Fibroblast of villous mesenchyme (primary cell): ENCODE data around the gene CITED2. TPM values are rescaled to one million over a fixed set of nuclear protein-coding genes. Genes with fewer than 3 reads are reported as not detected.
"Not testable (repeated sequence)": the region's sequence is repeated elsewhere in the genome, so short reads cannot be mapped to it uniquely, and the experiment has no call there.

Experiments
- DNase-seq: peaks from one replicate; pipeline ENCODE4 v3.0.0-alpha.2; 2010; ENCODE audit warnings: low read depth
- H3K4me3 ChIP-seq: 2 replicates; pipeline ENCODE4 v1.5.1; 2011; ENCODE audit warnings: low read depth, mild to moderate bottlenecking, low read length
- total RNA-seq: library from RNA; depleted of rRNA; stranded (reverse); fragments of >200 nt; gene quantifications from 2 replicates; pipeline ENCODE4 v1.2.3, GENCODE V29; 2012
- TF ChIP-seq, protein P1 (sequence below): IDR thresholded peaks from 2 replicates; pipeline ENCODE4 v1.5.1; 2012; ENCODE audit warnings: low read depth, mild to moderate bottlenecking, low read length; ENCODE audit not compliant: insufficient read depth

CITED2 gene
- total RNA-seq, 1 donor = 793 TPM

GRCh38 chr6:139364982-139365379 is 9.5 kb downstream of the CITED2 start:
- DNase-seq = no peak
- H3K4me3 ChIP-seq = no peak overlapping the region
- TF ChIP-seq, protein P1, sequence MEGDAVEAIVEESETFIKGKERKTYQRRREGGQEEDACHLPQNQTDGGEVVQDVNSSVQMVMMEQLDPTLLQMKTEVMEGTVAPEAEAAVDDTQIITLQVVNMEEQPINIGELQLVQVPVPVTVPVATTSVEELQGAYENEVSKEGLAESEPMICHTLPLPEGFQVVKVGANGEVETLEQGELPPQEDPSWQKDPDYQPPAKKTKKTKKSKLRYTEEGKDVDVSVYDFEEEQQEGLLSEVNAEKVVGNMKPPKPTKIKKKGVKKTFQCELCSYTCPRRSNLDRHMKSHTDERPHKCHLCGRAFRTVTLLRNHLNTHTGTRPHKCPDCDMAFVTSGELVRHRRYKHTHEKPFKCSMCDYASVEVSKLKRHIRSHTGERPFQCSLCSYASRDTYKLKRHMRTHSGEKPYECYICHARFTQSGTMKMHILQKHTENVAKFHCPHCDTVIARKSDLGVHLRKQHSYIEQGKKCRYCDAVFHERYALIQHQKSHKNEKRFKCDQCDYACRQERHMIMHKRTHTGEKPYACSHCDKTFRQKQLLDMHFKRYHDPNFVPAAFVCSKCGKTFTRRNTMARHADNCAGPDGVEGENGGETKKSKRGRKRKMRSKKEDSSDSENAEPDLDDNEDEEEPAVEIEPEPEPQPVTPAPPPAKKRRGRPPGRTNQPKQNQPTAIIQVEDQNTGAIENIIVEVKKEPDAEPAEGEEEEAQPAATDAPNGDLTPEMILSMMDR = no peak

- TF ChIP-seq, protein P1 = peak; percentile 57
- H3K4me3 ChIP-seq = no peak overlapping the region
- DNase-seq = peak; percentile 59
Measured at GRCh38 chr6:139364302-139364981, 10.0 kb downstream of the CITED2 start.

DNA sequence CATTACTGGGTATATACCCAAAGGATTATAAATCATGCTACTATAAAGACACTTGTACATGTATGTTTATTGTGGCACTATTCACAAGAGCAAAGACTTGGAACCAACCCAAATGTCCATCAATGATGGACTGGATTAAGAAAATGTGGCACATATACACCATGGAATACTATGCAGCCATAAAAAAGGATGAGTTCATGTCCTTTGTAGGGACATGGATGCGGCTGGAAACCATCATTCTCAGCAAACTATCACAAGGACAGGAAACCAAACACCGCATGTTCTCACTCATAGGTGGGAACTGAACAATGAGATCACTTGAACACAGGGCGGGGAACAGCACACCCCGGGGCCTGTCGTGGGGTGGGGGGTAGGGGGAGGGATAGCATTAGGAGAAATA is 10.7 kb downstream of the CITED2 start:
- not testable (repeated sequence) for H3K4me3 ChIP-seq, DNase-seq

DNA sequence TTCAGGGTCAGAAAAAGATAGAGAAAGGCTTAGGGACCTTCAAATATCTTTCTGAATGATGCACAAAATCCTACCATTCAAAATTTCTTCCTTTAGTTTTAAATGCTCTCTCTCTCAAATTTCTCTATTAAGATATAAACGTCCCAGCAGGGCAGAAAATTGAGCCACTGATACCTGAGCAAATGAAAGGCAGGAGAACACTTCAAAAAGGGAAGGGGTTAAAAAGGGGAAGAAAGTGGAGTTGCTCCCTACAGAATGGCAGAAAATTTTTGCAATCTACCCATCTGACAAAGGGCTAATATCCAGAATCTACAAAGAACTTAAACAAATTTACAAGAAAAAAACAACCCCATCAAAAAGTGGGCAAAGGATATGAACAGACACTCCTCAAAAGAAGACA is 11.3 kb downstream of the CITED2 start:
- not testable (repeated sequence) for DNase-seq, H3K4me3 ChIP-seq

DNA sequence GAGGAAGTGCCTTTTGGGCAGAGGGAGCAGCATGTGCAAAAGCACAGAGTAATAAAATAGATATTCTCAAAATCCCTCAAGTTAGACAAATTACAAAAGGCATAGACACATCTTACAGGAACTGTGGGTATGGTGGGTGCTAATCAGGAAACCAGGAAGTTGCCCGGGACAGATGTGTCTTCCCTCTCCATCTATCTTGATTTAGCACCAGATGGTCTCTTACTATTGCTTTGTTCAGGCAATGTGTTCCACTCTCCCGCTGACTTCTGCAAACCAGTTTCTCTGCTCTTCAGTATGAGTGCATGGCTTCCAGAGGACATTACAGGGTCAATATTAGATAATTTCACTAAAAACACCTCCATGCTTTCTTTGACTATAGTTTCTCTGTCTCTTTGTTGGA is 13.2 kb downstream of the CITED2 start:
- no peak for DNase-seq
- TF ChIP-seq, protein P1 = no peak

GRCh38 chr6:139356924-139357323 is 17.5 kb downstream of the CITED2 start:
- TF ChIP-seq, protein P1 = no peak
- H3K4me3 ChIP-seq = no peak overlapping the region
- no peak for DNase-seq

More for the DNA sequence above, 13.2 kb downstream of the CITED2 start:
- H3K4me3 ChIP-seq = no peak overlapping the region

- TF ChIP-seq, protein P1 = no peak
- no peak overlapping the region for H3K4me3 ChIP-seq
- DNase-seq = no peak
Measured at GRCh38 chr6:139355777-139356445, 18.5 kb downstream of the CITED2 start.

DNA sequence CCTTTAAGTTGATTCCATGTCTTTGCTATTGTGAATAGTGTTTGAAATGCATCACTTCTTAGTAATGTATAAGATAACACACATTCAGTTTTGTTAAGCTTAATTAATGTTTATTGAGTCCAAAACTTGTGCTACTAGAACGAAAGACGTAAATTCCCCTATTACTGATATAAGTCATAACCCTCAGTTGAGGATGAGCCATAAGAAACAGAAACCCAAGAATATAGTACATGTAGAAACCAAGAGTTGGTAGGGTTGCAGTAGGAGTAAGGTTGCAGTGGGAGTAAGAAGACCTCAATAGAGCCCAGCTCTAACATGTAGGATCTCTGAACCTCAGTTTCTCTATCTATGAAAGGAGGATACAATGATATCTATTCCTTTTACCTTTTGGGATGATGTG is 19.3 kb downstream of the CITED2 start:
- TF ChIP-seq, protein P1 = no peak
- H3K4me3 ChIP-seq = no peak overlapping the region
- DNase-seq = no peak
